ENCODE measurements around the gene TIAM2.

TIAM2 gene

DNA sequence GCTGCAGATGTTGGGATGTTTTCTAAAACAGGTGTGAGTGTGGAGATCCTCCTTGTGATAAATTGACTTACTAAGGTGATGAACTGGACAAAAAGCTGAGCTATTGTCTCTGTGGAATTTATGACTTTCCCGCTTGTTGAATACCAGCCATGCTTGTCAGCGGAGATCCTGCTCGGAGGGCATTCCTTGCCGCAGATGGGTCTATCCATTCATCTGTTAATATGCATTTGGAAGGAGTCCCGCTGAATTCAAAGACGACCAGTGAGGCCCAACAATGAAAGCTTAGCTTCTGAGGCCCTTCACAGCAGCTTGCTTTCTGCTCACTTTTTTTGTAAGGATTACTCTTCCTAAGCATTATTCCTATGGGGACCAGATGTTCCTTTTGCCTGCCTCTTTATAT is 124.9 kb downstream of the TIAM2 start:
- no peak overlapping the region for H3K4me3 ChIP-seq (replicated peaks; ENCODE audit: low read depth, low read length)
- no peaks in the 10 kb centered on the region for H3K27me3 ChIP-seq (replicated peaks; ENCODE audit: control insufficient read depth, insufficient read depth, low read length)
- TF ChIP-seq, protein P1, sequence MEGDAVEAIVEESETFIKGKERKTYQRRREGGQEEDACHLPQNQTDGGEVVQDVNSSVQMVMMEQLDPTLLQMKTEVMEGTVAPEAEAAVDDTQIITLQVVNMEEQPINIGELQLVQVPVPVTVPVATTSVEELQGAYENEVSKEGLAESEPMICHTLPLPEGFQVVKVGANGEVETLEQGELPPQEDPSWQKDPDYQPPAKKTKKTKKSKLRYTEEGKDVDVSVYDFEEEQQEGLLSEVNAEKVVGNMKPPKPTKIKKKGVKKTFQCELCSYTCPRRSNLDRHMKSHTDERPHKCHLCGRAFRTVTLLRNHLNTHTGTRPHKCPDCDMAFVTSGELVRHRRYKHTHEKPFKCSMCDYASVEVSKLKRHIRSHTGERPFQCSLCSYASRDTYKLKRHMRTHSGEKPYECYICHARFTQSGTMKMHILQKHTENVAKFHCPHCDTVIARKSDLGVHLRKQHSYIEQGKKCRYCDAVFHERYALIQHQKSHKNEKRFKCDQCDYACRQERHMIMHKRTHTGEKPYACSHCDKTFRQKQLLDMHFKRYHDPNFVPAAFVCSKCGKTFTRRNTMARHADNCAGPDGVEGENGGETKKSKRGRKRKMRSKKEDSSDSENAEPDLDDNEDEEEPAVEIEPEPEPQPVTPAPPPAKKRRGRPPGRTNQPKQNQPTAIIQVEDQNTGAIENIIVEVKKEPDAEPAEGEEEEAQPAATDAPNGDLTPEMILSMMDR (IDR thresholded peaks at IDR 0.05; ENCODE audit: insufficient read depth, low read length, poor library complexity, severe bottlenecking), result no peak
- no peaks in the 10 kb centered on the region for H3K36me3 ChIP-seq (ENCODE audit: control insufficient read depth, insufficient read depth, low read length)
- no peak for DNase-seq (ENCODE audit: extremely low read depth, insufficient read length)

DNA sequence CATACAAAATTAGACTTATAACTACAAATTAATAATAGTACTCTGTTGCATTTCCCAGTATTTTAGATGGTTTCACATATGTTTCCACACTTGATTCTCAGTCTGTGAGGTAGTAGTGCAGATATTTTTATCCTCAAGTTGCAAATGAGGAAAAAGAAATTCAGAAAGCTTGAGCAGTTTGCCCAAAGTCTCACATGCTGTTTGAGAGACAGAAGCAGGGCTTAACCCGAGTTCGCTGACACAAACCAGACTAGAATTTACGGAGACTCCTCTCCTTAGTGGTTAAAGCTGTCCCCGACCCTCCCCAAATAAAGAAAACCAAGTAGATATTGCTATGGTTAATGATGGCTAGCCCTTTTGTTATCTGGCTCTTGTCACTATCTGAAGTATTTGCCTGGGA is 126.2 kb downstream of the TIAM2 start:
- Histone ChIP-seq H3K4me3 (replicated peaks; ENCODE audit: low read depth, low read length) (no peak overlapping the region), H3K36me3 (ENCODE audit: control insufficient read depth, insufficient read depth, low read length) (no peaks in the 10 kb centered on the region), H3K27me3 (replicated peaks; ENCODE audit: control insufficient read depth, insufficient read depth, low read length) (no peaks in the 10 kb centered on the region)
- TF ChIP-seq, protein P1 (IDR thresholded peaks at IDR 0.05; ENCODE audit: insufficient read depth, low read length, poor library complexity, severe bottlenecking), result no peak
- DNase-seq (ENCODE audit: extremely low read depth, insufficient read length), result no peak

DNA sequence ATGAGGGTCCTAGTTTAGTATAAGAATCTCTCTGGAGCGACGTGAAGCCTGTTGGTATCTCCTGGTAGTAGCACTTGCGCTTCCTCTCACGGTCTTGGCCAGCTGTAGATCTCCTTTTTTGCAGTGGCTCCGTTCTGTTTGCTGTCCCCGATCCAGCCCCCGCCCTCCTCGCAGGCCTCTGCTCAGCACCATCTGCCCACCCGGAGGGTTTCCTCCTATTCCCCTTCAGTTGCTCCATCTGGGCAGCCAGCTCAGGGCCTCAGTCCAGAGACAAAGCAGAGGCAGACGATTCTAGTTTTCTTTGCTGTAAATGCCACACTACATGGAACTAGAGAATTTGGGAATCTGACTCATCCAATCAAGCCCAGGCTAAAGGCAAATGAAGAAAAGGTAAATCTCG is 126.6 kb downstream of the TIAM2 start:
- TF ChIP-seq, protein P1 (IDR thresholded peaks at IDR 0.05; ENCODE audit: insufficient read depth, low read length, poor library complexity, severe bottlenecking), result no peak
- Histone ChIP-seq H3K4me3 (replicated peaks; ENCODE audit: low read depth, low read length) (no peak overlapping the region), H3K27me3 (replicated peaks; ENCODE audit: control insufficient read depth, insufficient read depth, low read length) (no peaks in the 10 kb centered on the region), H3K36me3 (ENCODE audit: control insufficient read depth, insufficient read depth, low read length) (no peaks in the 10 kb centered on the region)
- DNase-seq (ENCODE audit: extremely low read depth, insufficient read length), result no peak

DNA sequence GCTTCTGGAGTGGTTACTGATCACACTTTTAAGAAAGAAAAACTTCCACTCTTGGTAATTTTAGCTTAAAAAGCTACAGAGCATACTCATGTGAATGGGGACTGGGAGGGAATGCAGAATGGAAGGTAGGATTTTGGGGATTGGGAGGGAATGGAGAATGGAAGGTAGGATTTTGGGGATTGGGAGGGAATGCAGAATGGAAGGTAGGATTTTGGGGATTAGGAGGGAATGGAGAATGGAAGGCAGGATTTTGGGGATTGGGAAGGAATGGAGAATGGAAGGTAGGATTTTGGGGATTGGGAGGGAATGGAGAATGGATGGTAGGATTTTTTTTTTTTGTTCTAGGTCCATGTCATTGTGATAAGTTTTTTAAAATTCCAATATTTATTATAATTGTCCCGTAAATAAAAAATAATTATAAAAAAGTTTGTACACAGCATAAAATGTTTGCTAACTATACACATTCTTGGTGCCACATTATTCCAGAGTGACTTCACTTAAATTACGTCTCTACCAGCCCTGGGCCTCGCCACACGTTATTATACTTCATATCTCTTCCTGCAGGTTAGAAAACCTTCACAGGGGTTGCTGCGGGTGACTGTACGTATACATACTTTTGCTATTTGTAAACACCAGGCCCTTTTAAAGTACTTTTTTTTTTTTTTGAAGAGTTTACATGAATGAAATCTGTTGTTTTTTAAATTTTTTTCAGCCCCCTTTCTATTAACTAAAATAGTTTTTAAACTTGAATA is 127.3 kb downstream of the TIAM2 start:
- no peak for DNase-seq (ENCODE audit: extremely low read depth, insufficient read length)
- Histone ChIP-seq H3K36me3 (ENCODE audit: control insufficient read depth, insufficient read depth, low read length) (no peaks in the 10 kb centered on the region), H3K4me3 (replicated peaks; ENCODE audit: low read depth, low read length) (no peak overlapping the region), H3K27me3 (replicated peaks; ENCODE audit: control insufficient read depth, insufficient read depth, low read length) (no peaks in the 10 kb centered on the region)
- TF ChIP-seq, protein P1 (IDR thresholded peaks at IDR 0.05; ENCODE audit: insufficient read depth, low read length, poor library complexity, severe bottlenecking), result no peak

DNA sequence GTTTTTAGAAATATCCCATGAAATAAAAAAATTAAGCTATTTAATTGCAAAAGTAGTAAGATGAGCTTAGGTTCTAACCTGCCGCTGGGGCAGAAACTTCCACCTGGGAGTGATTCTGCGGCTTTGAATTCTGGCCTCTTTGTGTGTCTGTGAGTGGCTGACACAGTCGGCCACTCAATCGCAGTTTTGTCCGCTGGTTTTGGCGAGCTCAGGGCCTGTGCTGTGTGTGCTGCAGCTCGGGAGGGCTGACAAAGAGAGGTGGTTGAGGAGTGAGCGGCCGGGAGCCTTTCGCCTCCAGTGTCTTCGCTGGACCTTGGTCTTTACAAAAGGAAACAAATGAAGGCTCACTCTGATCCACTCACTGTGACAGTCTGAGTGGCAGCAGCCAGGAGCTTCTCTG is 128.4 kb downstream of the TIAM2 start:
- TF ChIP-seq, protein P1 (IDR thresholded peaks at IDR 0.05; ENCODE audit: insufficient read depth, low read length, poor library complexity, severe bottlenecking), result no peak
- Histone ChIP-seq H3K27me3 (replicated peaks; ENCODE audit: control insufficient read depth, insufficient read depth, low read length) (no peaks in the 10 kb centered on the region), H3K36me3 (ENCODE audit: control insufficient read depth, insufficient read depth, low read length) (no peaks in the 10 kb centered on the region), H3K4me3 (replicated peaks; ENCODE audit: low read depth, low read length) (no peak overlapping the region)
- no peak for DNase-seq (ENCODE audit: extremely low read depth, insufficient read length)

Measured in GM06990 (cell line).